Prostate gland (tissue), 2 donors: ENCODE data around the gene MREG.

Source experiments
- CTCF ChIP-seq, 4 experiments: fragments of 200-600 bp in 2 of 4; fragments of 450-650 bp in 2 of 4; sonication (generic) in 2 of 4; IDR thresholded peaks; 1 replicate in 3 of 4; 2 replicates in 1 of 4; pipeline ENCODE4 v1.5.1; 2016 to 2019; ENCODE audit warnings: antibody characterized with exemption in 4 of 4, mild to moderate bottlenecking in 2 of 4, moderate library complexity in 2 of 4
- POLR2A ChIP-seq: fragments of 450-650 bp; IDR thresholded peaks from one replicate; pipeline ENCODE4 v1.6.1; 2016; ENCODE audit warnings: antibody characterized with exemption, mild to moderate bottlenecking

- TF ChIP-seq CTCF (IDR thresholded peaks at IDR 0.05) (no peak), POLR2A (no peak)
Measured at GRCh38 chr2:215982465-215982875, 30.9 kb downstream of the MREG start.
